A673 (cell line): ENCODE results near the gene OXGR1. TPM values are rescaled to one million over a fixed set of nuclear protein-coding genes. Genes with fewer than 3 reads are reported as not detected.

ENCODE experiments used
- BruUV-seq: library from RNA; stranded (reverse); fragments of 400-500 nt; replicated peaks from 2 replicates; lab custom pipeline; 2021; lab: Mats Ljungman, UMichigan
- CTCF ChIA-PET: fragments of 300-600 bp; sonication (Branson Sonifier 250); formaldehyde crosslinking; loops from one replicate; lab custom pipeline; 2022; ENCODE audit warnings: antibody characterized with exemption; lab: Charles Lee
- POLR2A ChIA-PET: fragments of 300-600 bp; sonication (Branson Sonifier 250); formaldehyde crosslinking; loops from one replicate; lab custom pipeline; 2022; ENCODE audit warnings: antibody characterized with exemption; ENCODE audit not compliant: low non-redundant PET; lab: Charles Lee
- DNase-seq: peaks from one replicate; pipeline ENCODE4 v3.0.0-alpha.2; 2015; ENCODE audit warnings: low spot score
- H3K27ac ChIP-seq: fragments of 200-600 bp; sonication (generic); 2 replicates; pipeline ENCODE4 v1.5.1; 2016; ENCODE audit warnings: mixed run types, low read depth, mild to moderate bottlenecking, mixed read lengths, antibody characterized with exemption, low read length; ENCODE audit not compliant: poor library complexity, severe bottlenecking
- H3K27me3 ChIP-seq: fragments of 200-600 bp; sonication (generic); replicated peaks from 2 replicates; pipeline ENCODE4 v1.6.1; 2017; ENCODE audit warnings: mixed run types, low read depth, mild to moderate bottlenecking, mixed read lengths, antibody characterized with exemption, low read length; ENCODE audit not compliant: insufficient read depth, poor library complexity
- H3K36me3 ChIP-seq: fragments of 200-600 bp; sonication (generic); 2 replicates; pipeline ENCODE4 v1.6.1; 2016; ENCODE audit warnings: mixed run types, mild to moderate bottlenecking, mixed read lengths, antibody characterized with exemption, low read length; ENCODE audit not compliant: insufficient read depth, poor library complexity, severe bottlenecking
- H3K4me1 ChIP-seq: fragments of 200-600 bp; sonication (generic); 2 replicates; pipeline ENCODE4 v1.6.1; 2017; ENCODE audit warnings: mixed run types, mild to moderate bottlenecking, mixed read lengths, antibody characterized with exemption, low read length; ENCODE audit not compliant: insufficient read depth, poor library complexity, severe bottlenecking
- H3K4me3 ChIP-seq: fragments of 200-600 bp; sonication (generic); 2 replicates; pipeline ENCODE4 v1.5.1; 2016; ENCODE audit warnings: low read depth, mixed run types, mild to moderate bottlenecking, mixed read lengths, low read length; ENCODE audit not compliant: poor library complexity, severe bottlenecking
- H3K9me3 ChIP-seq: fragments of 200-600 bp; sonication (generic); 2 replicates; pipeline ENCODE4 v1.6.1; 2016; ENCODE audit warnings: mixed run types, low read depth, mild to moderate bottlenecking, mixed read lengths, antibody characterized with exemption, low read length; ENCODE audit not compliant: poor library complexity, severe bottlenecking
- CTCF ChIP-seq: fragments of 300-800, 200-600 bp; sonication (generic); conservative IDR thresholded peaks from 2 replicates; pipeline ENCODE4 v1.5.1; 2017; ENCODE audit warnings: low read depth, mild to moderate bottlenecking, antibody characterized with exemption, low read length, moderate library complexity, mixed read lengths
- EZH2 ChIP-seq: fragments of 200-600 bp; sonication (generic); IDR thresholded peaks from 2 replicates; pipeline ENCODE4 v1.6.1; 2017; ENCODE audit warnings: borderline replicate concordance, low read depth, mild to moderate bottlenecking, mixed read lengths, antibody characterized with exemption, low read length; ENCODE audit not compliant: poor library complexity, severe bottlenecking
- intact Hi-C: fragments of 100-400 bp; cut with micrococcal nuclease; formaldehyde crosslinking; loops from one replicate; pipeline ENCODE4 v1.10.0; 2022; ENCODE audit not compliant: unreplicated experiment
- total RNA-seq: library from RNA; stranded (reverse); gene quantifications from 2 replicates; pipeline ENCODE4 v1.2.3, GENCODE V29; 2021

OXGR1 gene
- total RNA-seq, 1 experiment from 2014 or later: not detected

- TF ChIP-seq CTCF (no peak), EZH2 (no peak)
- no TSS peak for BruUV-seq
- Histone ChIP-seq H3K27ac (no peak overlapping the region), H3K36me3 (no peaks in the 10 kb centered on the region), H3K27me3 (peaks cover 90% of the 10 kb centered on the region), H3K4me3 (no peak overlapping the region), H3K4me1 (no peaks in the 10 kb centered on the region), H3K9me3 (no peaks in the 10 kb centered on the region)
- ChIA-PET POLR2A (no interaction called here), CTCF (no interaction called here)
- DNase-seq: no peak
- intact Hi-C loops: no loop called here
Observed at GRCh38 chr13:96996107-96996506, 1.8 kb upstream of the OXGR1 start.

DNA sequence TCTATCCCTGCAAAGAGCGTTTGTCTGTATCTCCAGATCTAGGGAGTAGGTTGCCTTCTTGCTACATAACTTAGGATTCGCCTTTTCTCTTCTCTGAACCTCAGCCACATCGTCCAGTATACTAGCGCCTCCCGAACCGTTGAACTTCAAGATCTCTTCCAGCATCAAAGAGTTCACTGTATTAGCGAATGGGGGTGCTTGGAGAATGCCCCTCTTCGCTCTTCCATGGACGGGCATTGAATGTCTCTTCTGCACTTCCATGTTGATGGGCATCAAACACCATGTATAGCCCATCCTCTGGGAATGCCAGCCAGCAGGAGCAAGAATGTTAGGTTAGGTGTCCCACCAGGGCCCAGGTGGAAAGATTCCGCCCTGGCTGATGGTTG, 575 bp upstream of the OXGR1 start:
- ChIA-PET POLR2A (no interaction called here), CTCF (no interaction called here)
- Histone ChIP-seq H3K9me3 (no peaks in the 10 kb centered on the region), H3K4me3 (no peak overlapping the region), H3K27ac (no peak overlapping the region), H3K4me1 (no peaks in the 10 kb centered on the region), H3K27me3 (peaks cover 77% of the 10 kb centered on the region), H3K36me3 (no peaks in the 10 kb centered on the region)
- intact Hi-C loops: no loop called here
- BruUV-seq: no TSS peak
- peak; percentile 51 for TF ChIP-seq EZH2
- no peak for TF ChIP-seq CTCF
- DNase-seq: no peak

DNA sequence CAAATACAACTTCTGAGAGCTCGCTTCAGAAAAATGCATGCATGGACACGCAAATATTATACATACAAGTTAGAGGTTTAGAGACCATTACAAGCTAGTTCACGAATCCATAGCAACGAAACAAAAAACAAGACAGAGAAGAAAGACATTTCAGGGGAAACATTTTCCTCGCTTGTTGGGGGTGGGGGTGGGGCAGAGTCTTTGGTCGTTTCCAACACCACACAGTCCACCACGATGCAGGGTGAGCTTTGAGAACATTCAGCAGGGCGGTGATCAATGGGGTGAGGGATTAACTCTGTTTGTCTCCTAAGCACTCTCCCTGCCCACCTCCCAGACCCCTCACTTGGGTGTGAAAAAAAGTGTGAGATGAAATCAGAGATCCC, 651 bp downstream of the OXGR1 start:
- no peak for DNase-seq
- BruUV-seq: no TSS peak
- Histone ChIP-seq H3K4me3 (no peak overlapping the region), H3K4me1 (no peaks in the 10 kb centered on the region), H3K36me3 (no peaks in the 10 kb centered on the region), H3K9me3 (no peaks in the 10 kb centered on the region), H3K27ac (no peak overlapping the region), H3K27me3 (peaks cover 77% of the 10 kb centered on the region)
- ChIA-PET POLR2A (no interaction called here), CTCF (no interaction called here)
- intact Hi-C loops: no loop called here
- no peak for TF ChIP-seq EZH2
- no peak for TF ChIP-seq CTCF
